Colonic mucosa (tissue), 4 donors: ENCODE results near the gene NDUFS6. TPM values are rescaled to one million over a fixed set of nuclear protein-coding genes. Genes with fewer than 3 reads are reported as not detected.
"Not testable (repeated sequence)": the region's sequence is repeated elsewhere in the genome, so short reads cannot be mapped to it uniquely, and the experiment has no call there.

Experiments
- DNase-seq: peaks from one replicate; pipeline ENCODE4 v3.0.0-alpha.2; 2020
- H3K27ac ChIP-seq: fragments of 200-600 bp; one replicate; pipeline ENCODE4 v1.8.0; 2021
- H3K27me3 ChIP-seq: fragments of 200-600 bp; one replicate; pipeline ENCODE4 v1.8.0; 2021
- H3K36me3 ChIP-seq: fragments of 200-600 bp; one replicate; pipeline ENCODE4 v1.8.0; 2021
- H3K4me1 ChIP-seq: fragments of 200-600 bp; one replicate; pipeline ENCODE4 v1.8.0; 2021; ENCODE audit warnings: mild to moderate bottlenecking
- H3K4me3 ChIP-seq: fragments of 200-600 bp; one replicate; pipeline ENCODE4 v1.8.0; 2021
- H3K9ac ChIP-seq, 2 donors: one replicate each; pipeline ENCODE4 v1.7.0; 2013; ENCODE audit warnings: control low read depth in 2 of 2, low read depth in 2 of 2, low read length in 2 of 2
- H3K9me3 ChIP-seq: fragments of 200-600 bp; one replicate; pipeline ENCODE4 v1.8.0; 2021
- CTCF ChIP-seq: fragments of 200-600 bp; IDR thresholded peaks from one replicate; pipeline ENCODE4 v1.8.0; 2022; ENCODE audit warnings: antibody characterized with exemption, mild to moderate bottlenecking
- intact Hi-C: fragments of 100-400 bp; cut with DNase I; formaldehyde crosslinking; loops from one replicate; pipeline ENCODE4 v1.14.1; 2022
- total RNA-seq, 2 donors: library from RNA; stranded (reverse); fragmentation: NEBNext Ultra II Directional in 1 of 2; extraction: Animal tissue kit (Norgen Biotek cat#: 25700) in 1 of 2; gene quantifications; one replicate each; pipeline ENCODE4 v1.2.1, GENCODE V29; 2021
- donor health status: healthy.
- donor health status: DM: no; HTN: no; CAD: no.
- donor health status: DM: no; HTN: no; CAD: no.

The NDUFS6 gene
- total RNA-seq, 2 donors from 2014 or later: 43.2 to 70.7 TPM

DNA sequence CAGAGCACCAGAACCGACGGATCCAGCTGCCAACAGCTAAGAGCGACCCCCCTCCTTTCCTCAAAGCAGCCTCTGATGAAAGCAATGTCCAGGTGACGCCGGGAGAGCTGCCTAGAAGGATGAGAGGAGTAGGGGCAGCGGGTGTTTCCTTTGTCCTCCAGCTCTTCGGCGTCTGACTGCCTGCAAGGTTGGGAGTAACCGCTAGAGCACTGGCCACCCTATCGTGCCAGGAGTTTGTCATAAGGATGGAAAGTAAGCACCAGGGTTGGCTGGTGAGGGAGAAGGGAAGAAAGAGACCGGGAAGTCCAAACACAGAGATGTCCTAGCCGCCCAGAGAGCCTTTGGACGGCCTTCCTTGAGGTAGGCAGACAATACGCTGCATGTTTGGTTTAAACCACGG is 12.4 kb upstream of the NDUFS6 start:
- Histone ChIP-seq H3K27ac (no peak overlapping the region), H3K36me3 (no peaks in the 10 kb centered on the region), H3K4me1 (no peaks in the 10 kb centered on the region), H3K27me3 (no peaks in the 10 kb centered on the region), H3K9me3 (no peaks in the 10 kb centered on the region), H3K4me3 (no peak overlapping the region), H3K9ac (no peak overlapping the region)
- intact Hi-C loops: no loop called here
- no peak for DNase-seq
- TF ChIP-seq CTCF: no peak

- H3K36me3 ChIP-seq, H3K27ac ChIP-seq, H3K9ac ChIP-seq, H3K4me3 ChIP-seq, H3K27me3 ChIP-seq, intact Hi-C loops, H3K4me1 ChIP-seq, DNase-seq, H3K9me3 ChIP-seq: not testable (repeated sequence)
Measured at GRCh38 chr5:1789438-1789833, 11.8 kb upstream of the NDUFS6 start.

DNA sequence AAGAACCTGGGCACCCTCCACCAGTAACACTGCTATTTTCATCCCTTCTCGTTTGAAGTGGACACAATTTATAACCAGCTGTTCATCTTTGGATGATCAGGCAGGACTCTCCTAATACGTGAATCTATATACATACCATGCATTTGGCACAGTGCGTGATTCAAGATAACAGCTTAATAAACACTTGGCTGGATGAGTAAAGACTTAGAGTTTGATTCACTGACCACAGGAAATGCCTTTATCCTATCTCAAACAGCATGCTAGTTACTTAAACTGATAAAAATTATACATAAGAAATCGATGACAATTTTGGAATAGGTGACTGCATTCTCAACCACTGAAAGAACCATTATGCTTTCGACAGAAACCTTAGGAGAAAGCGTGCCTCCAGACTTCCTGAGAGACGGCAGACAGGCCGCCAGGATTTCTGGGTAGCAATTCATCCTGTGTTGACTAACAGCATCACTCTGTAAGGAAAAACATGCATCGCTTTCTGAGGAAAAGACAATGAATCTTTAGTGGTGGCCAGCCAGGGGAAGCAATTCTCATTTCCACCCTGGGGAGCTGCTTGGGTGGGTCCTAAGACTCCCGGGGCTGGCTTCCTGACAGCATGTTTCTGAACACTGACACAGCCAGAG is 11.3 kb upstream of the NDUFS6 start:
- no peak overlapping the region for H3K9ac ChIP-seq
- intact Hi-C loops: no loop called here
- no peak for DNase-seq
- no peaks in the 10 kb centered on the region for H3K36me3 ChIP-seq
- no peaks in the 10 kb centered on the region for H3K4me1 ChIP-seq
- no peak for TF ChIP-seq CTCF
- H3K27ac ChIP-seq: no peak overlapping the region
- H3K9me3 ChIP-seq: no peaks in the 10 kb centered on the region
- no peak overlapping the region for H3K4me3 ChIP-seq
- no peaks in the 10 kb centered on the region for H3K27me3 ChIP-seq

DNA sequence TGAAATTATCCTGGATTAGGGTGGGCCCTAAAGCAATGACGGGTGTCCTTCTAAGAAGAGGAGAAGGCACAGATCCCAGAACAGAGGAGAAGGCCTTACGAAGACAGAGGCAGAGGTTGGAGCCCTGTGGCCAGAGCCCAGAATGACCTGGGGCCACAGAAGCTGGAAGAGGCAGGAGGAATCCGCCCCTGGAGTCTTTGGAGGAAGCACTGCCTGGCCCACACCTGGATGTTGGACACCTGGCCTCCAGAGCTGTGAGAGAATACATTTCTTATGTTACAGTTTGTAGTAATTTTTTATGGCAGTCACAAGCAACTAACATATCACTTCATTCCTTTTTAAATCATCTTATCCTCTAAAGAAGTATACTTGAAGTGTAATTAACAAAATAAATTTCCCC is 10.0 kb upstream of the NDUFS6 start:
- no peak for DNase-seq
- TF ChIP-seq CTCF: no peak
- Histone ChIP-seq H3K9me3 (no peaks in the 10 kb centered on the region), H3K4me1 (no peaks in the 10 kb centered on the region), H3K9ac (no peak overlapping the region), H3K27ac (no peak overlapping the region), H3K27me3 (no peaks in the 10 kb centered on the region), H3K4me3 (no peak overlapping the region), H3K36me3 (no peaks in the 10 kb centered on the region)
- intact Hi-C loops: no loop called here

DNA sequence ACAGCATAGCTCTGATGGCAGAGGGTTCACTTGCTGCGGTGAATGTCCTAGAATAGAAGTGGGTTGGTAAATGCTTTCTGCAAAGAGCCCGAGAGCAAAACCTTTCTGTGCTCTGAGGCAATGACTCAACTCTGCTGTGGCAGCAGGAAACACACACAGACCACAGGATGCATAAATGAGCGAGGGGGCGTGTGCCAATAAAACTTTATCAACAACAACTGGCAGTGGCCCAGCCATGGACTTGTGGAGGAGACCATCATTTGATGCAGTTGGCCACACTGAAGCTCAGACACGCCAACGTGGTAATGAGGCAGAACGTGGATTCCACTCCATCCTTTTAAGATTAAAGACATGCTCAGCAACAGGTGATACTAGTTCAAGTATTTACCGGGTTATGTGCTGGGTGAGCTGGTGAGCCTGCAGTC is 8.4 kb upstream of the NDUFS6 start:
- intact Hi-C loops: no loop called here
- no peaks in the 10 kb centered on the region for H3K9me3 ChIP-seq
- peak overlapping the region in 1 of 2 donors; percentile 19 for H3K9ac ChIP-seq
- H3K36me3 ChIP-seq: no peaks in the 10 kb centered on the region
- H3K27ac ChIP-seq: peak overlapping the region; percentile 27
- peak; percentile 36 for DNase-seq
- TF ChIP-seq CTCF: no peak
- H3K27me3 ChIP-seq: no peaks in the 10 kb centered on the region
- H3K4me1 ChIP-seq: no peaks in the 10 kb centered on the region
- no peak overlapping the region for H3K4me3 ChIP-seq

GRCh38 chr5:1793301-1793740 is 7.9 kb upstream of the NDUFS6 start:
- Histone ChIP-seq H3K9me3 (no peaks in the 10 kb centered on the region), H3K9ac (peak overlapping the region in 1 of 2 donors; percentile 19), H3K4me1 (no peaks in the 10 kb centered on the region), H3K4me3 (no peak overlapping the region), H3K36me3 (no peaks in the 10 kb centered on the region), H3K27me3 (no peaks in the 10 kb centered on the region), H3K27ac (no peak overlapping the region)
- TF ChIP-seq CTCF: no peak
- DNase-seq: no peak
- intact Hi-C loops: no loop called here
